WERI-Rb-1 (cell line): ENCODE data around the gene CYP3A5.
"Not testable (repeated sequence)": the region's sequence is repeated elsewhere in the genome, so short reads cannot be mapped to it uniquely, and the experiment has no call there.

Source experiments
- DNase-seq: peaks from one replicate; pipeline ENCODE4 v3.0.0-alpha.2; 2020
- H3K27ac ChIP-seq: fragments of 250-450 bp; sonication (Bioruptor Pico); 2 replicates; pipeline ENCODE4 v1.5.1; 2020; ENCODE audit warnings: mild to moderate bottlenecking, moderate library complexity
- H3K27me3 ChIP-seq: fragments of 250-450 bp; sonication (Bioruptor Pico); 2 replicates; pipeline ENCODE4 v1.5.1; 2021; ENCODE audit warnings: mild to moderate bottlenecking, low read depth, moderate library complexity; ENCODE audit not compliant: insufficient read depth, severe bottlenecking
- H3K36me3 ChIP-seq: fragments of 250-450 bp; sonication (Bioruptor Pico); 2 replicates; pipeline ENCODE4 v1.5.1; 2020; ENCODE audit warnings: mild to moderate bottlenecking, moderate library complexity
- H3K4me3 ChIP-seq: 2 replicates; pipeline ENCODE4 v1.5.1; 2011; ENCODE audit warnings: low read depth, mild to moderate bottlenecking, control low read depth, low read length
- H3K9me3 ChIP-seq: fragments of 250-450 bp; sonication (Bioruptor Pico); 2 replicates; pipeline ENCODE4 v1.5.1; 2021; ENCODE audit warnings: mild to moderate bottlenecking, moderate library complexity; ENCODE audit not compliant: severe bottlenecking
- CTCF ChIP-seq: IDR thresholded peaks from 2 replicates; pipeline ENCODE4 v1.5.1; 2011; ENCODE audit warnings: low read depth, mild to moderate bottlenecking, control low read depth, inconsistent platforms, low read length

The CYP3A5 gene

GRCh38 chr7:99644431-99644830 lies 35.4 kb downstream of the CYP3A5 start:
- no peak for TF ChIP-seq CTCF
- Histone ChIP-seq H3K9me3 (no peaks in the 10 kb centered on the region), H3K27ac (no peak overlapping the region), H3K36me3 (no peaks in the 10 kb centered on the region), H3K4me3 (no peak overlapping the region), H3K27me3 (no peaks in the 10 kb centered on the region)
- DNase-seq = no peak

GRCh38 chr7:99643464-99643863 lies 36.3 kb downstream of the CYP3A5 start:
- Histone ChIP-seq H3K36me3 (no peaks in the 10 kb centered on the region), H3K27ac (no peak overlapping the region), H3K27me3 (no peaks in the 10 kb centered on the region), H3K9me3 (no peaks in the 10 kb centered on the region), H3K4me3 (no peak overlapping the region)
- no peak for DNase-seq
- no peak for TF ChIP-seq CTCF

- H3K27ac ChIP-seq = no peak overlapping the region
- TF ChIP-seq CTCF = no peak
- no peaks in the 10 kb centered on the region for H3K9me3 ChIP-seq
- H3K27me3 ChIP-seq = no peaks in the 10 kb centered on the region
- H3K36me3 ChIP-seq = no peaks in the 10 kb centered on the region
- no peak overlapping the region for H3K4me3 ChIP-seq
- no peak for DNase-seq
Observed at GRCh38 chr7:99642027-99642426, 37.8 kb downstream of the CYP3A5 start.

GRCh38 chr7:99639267-99639666 lies 40.5 kb downstream of the CYP3A5 start:
- no peak for DNase-seq
- H3K36me3 ChIP-seq = no peaks in the 10 kb centered on the region
- H3K27ac ChIP-seq = no peak overlapping the region
- no peak for TF ChIP-seq CTCF
- H3K27me3 ChIP-seq = no peaks in the 10 kb centered on the region
- H3K4me3 ChIP-seq = no peak overlapping the region
- no peaks in the 10 kb centered on the region for H3K9me3 ChIP-seq

- Histone ChIP-seq H3K9me3 (no peaks in the 10 kb centered on the region), H3K36me3 (no peaks in the 10 kb centered on the region), H3K4me3 (no peak overlapping the region), H3K27ac (no peak overlapping the region), H3K27me3 (no peaks in the 10 kb centered on the region)
- no peak for DNase-seq
- no peak for TF ChIP-seq CTCF
Observed at GRCh38 chr7:99638731-99639130, 41.1 kb downstream of the CYP3A5 start.

GRCh38 chr7:99637414-99637813 lies 42.4 kb downstream of the CYP3A5 start:
- H3K27me3 ChIP-seq, H3K4me3 ChIP-seq, H3K36me3 ChIP-seq, DNase-seq, H3K9me3 ChIP-seq, H3K27ac ChIP-seq: not testable (repeated sequence)
